H7 (cell line): Measurements from ENCODE around the gene STARD8. TPM values are rescaled to one million over a fixed set of nuclear protein-coding genes. Genes with fewer than 3 reads are reported as not detected.

ENCODE experiments used
- DNase-seq: peaks from one replicate; pipeline ENCODE4 v3.0.0; 2012
- H3K27me3 ChIP-seq: 2 replicates; pipeline ENCODE4 v1.6.0; 2011; ENCODE audit warnings: mild to moderate bottlenecking, low read length; ENCODE audit not compliant: control insufficient read depth, insufficient read depth
- H3K36me3 ChIP-seq: replicated peaks from 2 replicates; pipeline ENCODE4 v1.5.1; 2011; ENCODE audit warnings: low read length; ENCODE audit not compliant: control insufficient read depth, insufficient read depth
- H3K4me3 ChIP-seq: 2 replicates; pipeline ENCODE4 v1.5.1; 2011; ENCODE audit warnings: low read depth, mild to moderate bottlenecking, control low read depth, low read length, moderate library complexity; ENCODE audit not compliant: insufficient read depth
- total RNA-seq: library from RNA; depleted of rRNA; stranded (reverse); fragments of >200 nt; shearing (Covaris generic); gene quantifications from 2 replicates; pipeline ENCODE4 v1.2.3, GENCODE V29; 2014; rRNA removed

Gene STARD8
- total RNA-seq, 1 experiment from 2014 or later, result 9.5 TPM

- no peaks in the 10 kb centered on the region for H3K27me3 ChIP-seq
- no peak for DNase-seq
- H3K4me3 ChIP-seq, result no peak overlapping the region
- H3K36me3 ChIP-seq, result no peaks in the 10 kb centered on the region
These were observed 103.9 kb downstream of the STARD8 start for GRCh38 chrX:68751372-68751771.

GRCh38 chrX:68753218-68753617 is 105.8 kb downstream of the STARD8 start:
- no peaks in the 10 kb centered on the region for H3K27me3 ChIP-seq
- no peaks in the 10 kb centered on the region for H3K36me3 ChIP-seq
- H3K4me3 ChIP-seq, result no peak overlapping the region
- DNase-seq, result no peak

- Histone ChIP-seq H3K36me3 (no peaks in the 10 kb centered on the region), H3K4me3 (no peak overlapping the region), H3K27me3 (no peaks in the 10 kb centered on the region)
- DNase-seq, result no peak
These were observed 106.9 kb downstream of the STARD8 start for GRCh38 chrX:68754406-68754805.

GRCh38 chrX:68755616-68756125 is 108.2 kb downstream of the STARD8 start:
- H3K27me3 ChIP-seq, result no peaks in the 10 kb centered on the region
- H3K4me3 ChIP-seq, result no peak overlapping the region
- H3K36me3 ChIP-seq, result no peaks in the 10 kb centered on the region
- no peak for DNase-seq

DNA sequence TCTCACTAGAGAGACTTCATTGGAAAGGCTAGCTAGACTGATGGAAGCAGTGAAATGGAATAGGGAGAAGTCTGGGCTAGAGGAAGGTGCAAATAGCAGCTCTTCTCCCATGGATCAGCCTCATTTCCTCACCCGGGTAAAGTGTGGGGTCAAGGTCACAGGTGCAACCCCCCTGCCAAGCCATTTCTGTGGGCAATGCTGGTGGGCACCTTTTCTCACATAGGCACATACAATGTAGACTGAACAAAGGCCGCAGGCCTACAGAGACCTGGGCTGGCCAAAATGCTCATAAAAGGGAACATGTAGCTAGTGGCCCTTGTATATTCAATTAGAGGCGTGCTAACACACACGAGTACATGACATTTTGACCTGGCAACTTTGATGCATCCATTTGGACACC is 109.9 kb downstream of the STARD8 start:
- no peaks in the 10 kb centered on the region for H3K36me3 ChIP-seq
- DNase-seq, result no peak
- H3K27me3 ChIP-seq, result no peaks in the 10 kb centered on the region
- H3K4me3 ChIP-seq, result no peak overlapping the region

DNA sequence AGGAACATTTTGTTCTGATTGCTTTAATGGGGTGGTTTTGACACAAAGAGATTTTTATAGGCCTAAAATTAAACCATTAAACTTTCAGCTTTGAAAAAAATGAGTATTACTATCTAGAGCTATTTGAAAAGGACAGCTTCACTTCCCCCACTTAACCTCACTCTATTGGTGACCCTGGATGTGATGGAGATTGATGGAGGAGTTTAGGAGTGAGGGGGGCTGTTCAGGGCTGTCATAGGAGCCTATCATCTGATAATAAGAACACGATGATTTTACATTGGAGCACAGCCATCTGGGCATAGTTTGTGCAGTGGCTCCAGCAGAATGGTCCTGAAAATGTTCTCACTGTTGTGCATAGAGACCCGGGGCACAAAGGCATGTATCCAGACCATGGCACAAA is 110.3 kb downstream of the STARD8 start:
- no peak for DNase-seq
- Histone ChIP-seq H3K4me3 (no peak overlapping the region), H3K36me3 (no peaks in the 10 kb centered on the region), H3K27me3 (no peaks in the 10 kb centered on the region)

DNA sequence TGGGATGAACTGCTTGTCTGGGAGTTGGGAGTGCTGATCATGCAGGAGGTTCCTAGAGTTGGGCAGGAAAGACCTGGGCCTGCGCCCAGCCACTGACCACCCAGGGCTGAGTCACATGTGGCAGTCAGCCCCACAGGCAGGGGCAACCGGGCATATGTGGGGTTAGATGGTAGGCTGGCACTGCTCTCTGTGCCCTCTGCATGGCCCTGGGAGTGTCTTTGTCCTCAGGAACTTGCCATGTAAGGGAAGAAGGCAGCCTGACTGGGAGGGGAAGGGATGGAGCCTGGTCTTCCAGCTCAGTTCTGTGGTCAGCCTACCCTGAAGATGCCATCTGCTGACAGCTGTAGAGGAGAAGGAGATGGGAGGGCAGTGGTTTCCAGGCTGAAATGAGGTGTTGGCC is 111.2 kb downstream of the STARD8 start:
- Histone ChIP-seq H3K27me3 (no peaks in the 10 kb centered on the region), H3K36me3 (no peaks in the 10 kb centered on the region), H3K4me3 (no peak overlapping the region)
- no peak for DNase-seq

- no peaks in the 10 kb centered on the region for H3K27me3 ChIP-seq
- no peak for DNase-seq
- no peak overlapping the region for H3K4me3 ChIP-seq
- H3K36me3 ChIP-seq, result no peaks in the 10 kb centered on the region
These were observed 113.6 kb downstream of the STARD8 start for GRCh38 chrX:68761086-68761485.

DNA sequence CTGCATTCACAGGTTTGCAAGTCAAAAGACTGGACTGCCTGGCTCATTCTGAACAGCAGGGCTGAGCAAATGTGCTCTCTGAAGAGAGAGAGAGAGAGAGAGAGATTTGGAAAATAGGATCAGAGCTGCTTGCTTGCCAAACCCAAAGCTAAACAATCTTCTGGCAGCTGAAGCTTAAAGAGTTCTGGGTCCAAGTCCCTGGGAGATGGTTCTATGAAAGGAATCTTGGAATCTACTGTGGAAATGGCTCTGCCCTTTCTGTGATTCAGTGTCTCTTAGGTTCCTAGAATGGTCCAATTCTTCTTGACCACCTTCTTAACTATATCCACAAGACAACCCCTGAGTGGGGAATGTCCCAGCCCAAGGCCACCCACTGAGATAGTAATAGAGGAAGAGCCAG is 115.3 kb downstream of the STARD8 start:
- Histone ChIP-seq H3K36me3 (no peaks in the 10 kb centered on the region), H3K27me3 (no peaks in the 10 kb centered on the region), H3K4me3 (no peak overlapping the region)
- no peak for DNase-seq

DNA sequence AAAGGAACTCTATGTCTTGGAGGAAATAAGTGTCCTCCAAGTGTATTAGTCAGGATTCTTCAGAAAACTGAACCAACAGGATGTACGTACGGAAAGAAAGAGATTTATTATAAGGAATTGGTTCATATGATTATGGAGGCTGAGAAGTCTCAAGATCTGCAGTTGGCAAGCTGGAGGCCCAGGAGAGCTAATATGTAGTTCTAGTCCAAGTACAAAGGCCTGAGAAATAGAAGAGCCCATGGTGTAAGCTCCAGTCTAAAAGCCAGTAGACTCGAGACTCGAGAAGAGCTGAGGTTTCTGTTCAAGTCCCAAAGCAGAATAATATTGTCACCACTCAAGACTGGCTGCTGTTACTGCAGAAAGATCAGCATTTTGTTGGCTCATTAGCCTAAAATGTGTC is 116.0 kb downstream of the STARD8 start:
- H3K36me3 ChIP-seq, result no peaks in the 10 kb centered on the region
- no peak for DNase-seq
- no peaks in the 10 kb centered on the region for H3K27me3 ChIP-seq
- no peak overlapping the region for H3K4me3 ChIP-seq

Other genes starting within 250 kb of the STARD8 start
- 2.6 and 2.9 TPM in 2 replicates for gene OPHN1, start 214.2 kb upstream of the STARD8 start, total RNA-seq
- 23.6 and 27.4 TPM in 2 replicates for gene YIPF6, start 148.6 kb upstream of the STARD8 start, total RNA-seq
- gene EFNB1, start 181.4 kb downstream of the STARD8 start, total RNA-seq, result 90.2 and 95.8 TPM in 2 replicates